HG03025 (cell line): ENCODE data around the gene MAML2.

Experiments used
- ATAC-seq: cut with Tn5 transposase; IDR thresholded peaks from one replicate; pipeline ENCODE4 v1.9.1; 2021; ENCODE audit warnings: mild to moderate bottlenecking, moderate library complexity; ENCODE audit not compliant: unreplicated experiment, low FRiP score

Gene MAML2

DNA sequence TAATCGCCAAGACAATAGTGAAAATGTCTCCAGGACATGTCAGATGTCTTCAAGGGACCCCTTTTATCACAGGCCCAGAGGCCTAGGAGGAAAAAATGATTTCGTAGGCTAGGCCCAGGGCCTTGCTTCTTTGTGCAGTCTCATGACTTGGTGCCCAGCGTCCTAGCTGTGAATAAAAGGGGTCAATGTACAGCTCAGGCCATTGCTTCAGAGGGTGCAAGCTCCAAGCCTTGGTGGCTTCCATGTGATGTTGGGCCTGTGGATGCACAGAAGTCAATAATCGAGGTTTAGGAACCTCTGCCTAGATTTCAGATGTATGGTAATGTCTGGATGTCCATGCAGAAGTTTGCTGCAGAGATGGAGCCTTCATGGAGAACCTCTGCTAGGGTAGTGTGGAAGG is 398.4 kb downstream of the MAML2 start:
- no peak for ATAC-seq

DNA sequence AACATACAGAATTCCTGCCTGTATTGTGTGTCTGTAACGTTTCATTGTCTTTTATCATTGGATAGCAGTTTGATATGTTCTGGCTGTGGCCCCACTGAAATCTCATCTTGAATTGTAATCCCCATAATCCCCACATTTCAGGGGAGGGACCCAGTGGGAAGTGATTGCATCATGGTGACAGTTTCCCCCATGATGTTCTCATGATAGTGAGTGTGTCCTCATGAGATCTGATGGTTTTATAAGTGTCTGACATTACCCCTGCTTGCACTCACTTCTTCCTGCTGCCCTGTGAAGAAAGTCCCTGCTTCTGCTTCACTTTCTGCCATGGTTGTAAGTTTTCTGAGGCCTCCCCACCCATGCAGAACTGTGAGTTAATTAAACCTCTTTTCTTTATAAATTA is 399.4 kb downstream of the MAML2 start:
- ATAC-seq: no peak

DNA sequence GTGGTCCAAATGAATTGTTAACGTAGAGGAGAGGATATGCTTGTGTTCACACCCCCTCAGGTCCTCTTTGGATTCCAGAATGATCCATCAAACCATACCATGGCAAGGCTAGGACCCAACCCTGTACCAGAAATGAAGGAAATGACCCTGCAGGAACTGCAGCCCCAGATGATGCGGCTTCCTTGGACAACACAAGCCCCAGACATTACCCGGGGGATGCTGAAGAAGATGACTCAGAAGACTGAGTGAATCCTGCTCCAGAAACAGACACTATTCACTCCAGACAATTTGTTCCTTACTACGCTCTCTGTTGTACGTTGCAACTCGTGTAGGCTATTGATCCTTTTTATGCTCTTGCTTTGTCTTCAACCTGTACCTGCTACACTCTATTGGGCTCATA is 403.9 kb downstream of the MAML2 start:
- ATAC-seq: no peak

DNA sequence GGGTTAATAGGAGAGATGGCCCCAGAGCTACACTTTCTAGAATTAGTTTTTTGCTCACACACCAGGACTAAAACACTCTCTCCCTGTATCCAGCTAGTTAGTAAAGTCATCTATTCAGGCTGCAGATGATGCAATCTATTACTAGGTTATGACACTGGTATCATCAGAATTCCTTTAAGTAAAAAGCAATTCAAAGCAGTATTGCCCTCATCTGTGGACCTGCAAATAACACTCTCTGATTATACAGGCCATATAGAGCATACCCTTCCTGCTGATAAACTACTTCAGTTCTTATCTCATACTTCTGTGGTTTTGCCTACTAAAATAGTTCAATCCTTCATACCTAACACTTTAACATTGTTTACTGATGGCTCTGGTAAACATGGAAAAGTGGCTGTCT is 405.6 kb downstream of the MAML2 start:
- no peak for ATAC-seq

DNA sequence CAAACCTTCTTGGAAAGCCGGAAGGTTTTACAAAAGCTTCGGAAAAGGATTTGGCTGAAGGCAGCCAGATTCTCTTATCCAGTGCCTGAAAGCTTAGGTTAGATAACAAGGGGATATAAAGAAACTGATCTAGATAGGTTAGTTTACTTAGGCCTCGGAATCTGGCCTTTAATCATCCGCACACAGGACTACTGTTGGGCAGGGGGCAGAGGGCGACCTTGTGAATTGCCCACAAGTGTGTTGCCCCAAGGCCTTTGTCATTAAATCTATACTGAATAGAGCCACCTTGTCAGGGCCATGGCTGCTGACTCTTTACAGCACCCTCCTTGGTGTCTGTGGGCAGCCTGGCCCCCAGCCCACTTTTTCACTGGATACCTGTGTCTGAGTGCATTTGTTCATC is 409.4 kb downstream of the MAML2 start:
- ATAC-seq: no peak

DNA sequence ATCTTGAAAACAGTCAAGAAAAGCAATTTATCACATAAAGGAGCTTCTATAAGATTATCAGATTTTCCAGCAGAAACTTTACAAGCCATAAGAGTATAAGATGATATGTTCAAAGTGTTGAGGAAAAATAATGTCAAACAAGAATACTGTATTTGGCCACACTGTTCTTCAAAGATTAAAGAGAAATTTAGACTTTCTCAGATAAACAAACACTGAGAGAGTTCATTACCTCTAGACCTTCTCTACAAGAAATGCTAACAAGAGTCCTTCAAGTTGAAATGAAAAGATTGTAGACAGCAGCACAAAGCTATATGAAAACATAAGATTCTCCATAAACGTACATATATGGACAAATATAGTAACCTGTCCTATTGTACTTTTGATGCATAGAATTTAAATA is 411.1 kb downstream of the MAML2 start:
- ATAC-seq: no peak

DNA sequence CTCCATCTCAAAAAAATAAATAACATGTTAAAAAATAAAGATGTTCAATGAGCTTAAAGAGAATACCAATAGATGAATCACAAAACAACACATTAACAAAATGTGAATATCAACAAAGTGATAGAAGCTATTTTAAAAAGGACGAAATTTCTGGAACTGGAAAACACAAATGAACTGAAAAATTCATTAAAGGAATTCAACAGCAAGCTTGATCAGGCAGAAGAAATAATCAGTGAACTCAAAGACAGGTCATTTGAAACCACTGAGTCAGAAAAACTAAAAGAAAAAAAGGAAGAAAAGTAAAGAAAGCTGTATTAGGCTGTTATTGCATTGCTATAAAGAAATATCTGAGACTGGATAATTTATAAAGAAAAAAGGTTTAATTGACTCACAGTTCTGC is 412.0 kb downstream of the MAML2 start:
- ATAC-seq: no peak

DNA sequence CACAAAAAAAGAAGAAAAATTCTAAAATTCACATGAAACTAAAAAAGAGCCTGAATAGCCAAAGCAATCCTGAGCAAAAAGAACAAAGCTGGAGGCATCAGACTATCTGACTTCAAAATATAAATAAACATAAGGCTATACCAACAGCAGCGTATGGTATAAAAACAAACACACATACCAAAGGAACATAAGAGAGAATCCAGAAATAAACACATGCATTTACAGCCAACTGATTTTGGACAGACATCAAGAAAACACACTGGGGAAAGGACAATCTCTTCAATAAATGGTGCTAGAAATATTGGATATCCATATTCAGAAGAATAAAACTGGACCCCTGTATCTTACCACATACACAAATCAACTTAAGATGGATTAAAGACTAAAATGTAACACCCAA is 416.3 kb downstream of the MAML2 start:
- no peak for ATAC-seq
